HL-60 (cell line): ENCODE measurements around the gene URGCP.

ENCODE experiments used
- DNase-seq, 2 experiments: peaks; one replicate each; pipeline ENCODE4 v3.0.0-alpha.2; 2010 to 2020; ENCODE audit warnings: low read depth in 1 of 2, low spot score in 1 of 2
- H3K27ac ChIP-seq: fragments of 250-450 bp; sonication (Bioruptor Pico); replicated peaks from 2 replicates; pipeline ENCODE4 v1.5.1; 2020; ENCODE audit warnings: mild to moderate bottlenecking, moderate library complexity
- H3K27me3 ChIP-seq: fragments of 250-450 bp; sonication (Bioruptor Pico); 2 replicates; pipeline ENCODE4 v1.5.1; 2021; ENCODE audit warnings: mild to moderate bottlenecking, moderate library complexity; ENCODE audit not compliant: insufficient read depth, poor library complexity, severe bottlenecking
- H3K4me3 ChIP-seq: replicated peaks from 2 replicates; pipeline ENCODE4 v1.5.1; 2011; ENCODE audit warnings: mild to moderate bottlenecking, control low read depth, low read length; ENCODE audit not compliant: insufficient read depth
- CTCF ChIP-seq: IDR thresholded peaks from one replicate; pipeline ENCODE4 v1.5.1; 2011; ENCODE audit warnings: low read length, control low read depth, inconsistent platforms; ENCODE audit not compliant: insufficient read depth
- GABPA ChIP-seq: IDR thresholded peaks from 2 replicates; pipeline ENCODE4 v1.6.1; 2012; ENCODE audit warnings: low read depth
- POLR2AphosphoS5 ChIP-seq: IDR thresholded peaks from 2 replicates; pipeline ENCODE4 v1.6.1; 2012; ENCODE audit warnings: low read depth
- REST ChIP-seq: IDR thresholded peaks from 2 replicates; pipeline ENCODE4 v1.6.1; 2012; ENCODE audit warnings: low read depth; ENCODE audit not compliant: insufficient replicate concordance
- SPI1 ChIP-seq: IDR thresholded peaks from 2 replicates; pipeline ENCODE4 v1.6.1; 2012; ENCODE audit warnings: low read depth, mild to moderate bottlenecking, borderline replicate concordance

URGCP gene

GRCh38 chr7:43905956-43906330 is 453 bp downstream of the URGCP start:
- H3K4me3 ChIP-seq = peak overlapping the region; percentile 67
- peak overlapping the region; percentile 17; the same call in 1 of the 2 replicates for H3K27ac ChIP-seq
- no peak for TF ChIP-seq CTCF
- TF ChIP-seq SPI1 = no peak
- no peak; the same call in 1 of the 2 replicates for TF ChIP-seq POLR2AphosphoS5
- TF ChIP-seq REST = no peak
- no peak for TF ChIP-seq GABPA
- H3K27me3 ChIP-seq = no peaks in the 10 kb centered on the region
- DNase-seq = peak; percentile 6 to 33

DNA sequence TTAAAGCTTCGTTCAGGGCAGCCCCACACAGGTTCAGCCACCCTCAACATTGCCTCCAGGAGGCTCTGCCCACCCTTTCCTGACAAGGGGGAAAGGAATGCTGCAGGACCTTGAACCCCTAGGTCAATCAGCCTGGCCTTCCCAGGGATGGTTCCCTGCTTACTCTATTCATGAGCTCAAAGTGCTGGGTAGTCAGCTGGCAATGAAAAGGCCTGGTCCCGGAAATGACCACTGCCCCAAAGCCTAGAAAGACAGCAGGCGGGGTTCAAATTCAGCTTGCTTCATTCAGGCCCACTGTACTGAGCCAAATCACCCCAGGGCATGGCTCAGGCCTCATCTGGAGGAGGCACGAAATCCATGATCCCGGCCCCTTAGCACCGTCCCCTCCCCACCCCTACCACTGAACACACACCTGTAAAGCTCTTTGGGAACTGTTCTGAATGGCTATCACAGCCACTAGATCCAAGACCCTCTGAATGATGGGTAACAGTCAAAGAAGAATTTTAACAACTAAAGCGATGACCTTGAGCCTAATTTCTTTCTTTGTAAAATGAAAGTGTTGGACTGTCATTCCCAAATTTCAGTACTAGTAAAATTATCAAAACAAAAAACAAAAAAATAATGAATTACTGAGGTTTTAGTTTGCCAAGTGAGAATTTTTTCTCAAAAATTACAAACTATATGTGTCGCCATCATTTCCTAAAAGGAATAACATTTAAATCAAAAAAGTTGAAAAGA is 1.0 kb downstream of the URGCP start:
- DNase-seq = no peak
- Histone ChIP-seq H3K27ac (peak overlapping the region; percentile 17; the same call in 1 of the 2 replicates), H3K4me3 (peak overlapping the region; percentile 67), H3K27me3 (no peaks in the 10 kb centered on the region)
- TF ChIP-seq POLR2AphosphoS5 (no peak), SPI1 (no peak), CTCF (no peak), REST (no peak), GABPA (no peak)

GRCh38 chr7:43904533-43905208 is 1.7 kb downstream of the URGCP start:
- Histone ChIP-seq H3K27me3 (no peaks in the 10 kb centered on the region), H3K27ac (no peak overlapping the region), H3K4me3 (no peak overlapping the region)
- DNase-seq = no peak
- no peak for TF ChIP-seq GABPA
- no peak for TF ChIP-seq SPI1
- TF ChIP-seq CTCF = no peak
- TF ChIP-seq REST = no peak
- TF ChIP-seq POLR2AphosphoS5 = no peak
